OCI-LY3 (cell line): ENCODE results near the gene IMPG2.

ENCODE experiments used
- CTCF ChIP-seq: fragments of 200-600, 300-600 bp; sonication (generic); IDR thresholded peaks from 2 replicates; pipeline ENCODE4 v1.5.1; 2014; ENCODE audit warnings: antibody characterized with exemption, low read length, low read depth
- EZH2phosphoT487 ChIP-seq: fragments of 200-600 bp; shearing (Covaris generic); IDR thresholded peaks from 2 replicates; pipeline ENCODE4 v1.6.1; 2018; ENCODE audit warnings: antibody characterized with exemption, mixed run types, low read depth

GRCh38 chr3:101319531-101319930 lies 844 bp downstream of the IMPG2 start:
- no peak for TF ChIP-seq CTCF
- TF ChIP-seq EZH2phosphoT487, result no peak
